Activated CD8-positive, alpha-beta T cell treated with anti-CD3 and anti-CD28 coated beads, Interleukin-2, amount 10 ng/mL, durations not matched to agents 7 days and 5 days (primary cell): ENCODE data around the gene BCR. TPM values are rescaled to one million over a fixed set of nuclear protein-coding genes. Genes with fewer than 3 reads are reported as not detected.

ENCODE experiments used
- ATAC-seq: fragments of 150-1000 bp; cut with Tn5 transposase; one replicate; pipeline ENCODE4 v1.10.0; 2021; ENCODE audit warnings: moderate library complexity
- CTCF ChIA-PET: fragments of 350-600 bp; sonication (Branson Sonifier 250); formaldehyde crosslinking; loops from one replicate; lab custom pipeline; 2021; ENCODE audit warnings: antibody characterized with exemption; lab: Charles Lee
- POLR2A ChIA-PET: fragments of 350-600 bp; sonication (Branson Sonifier 250); formaldehyde crosslinking; loops from one replicate; lab custom pipeline; 2021; ENCODE audit warnings: antibody characterized with exemption; lab: Charles Lee
- DNase-seq: peaks from one replicate; pipeline ENCODE4 v3.0.0-alpha.2; 2020
- H3K27ac Mint-ChIP-seq: one replicate; pipeline ENCODE4 v1.8.0; 2021; ENCODE audit warnings: mild to moderate bottlenecking, mixed read lengths
- H3K27me3 Mint-ChIP-seq: one replicate; pipeline ENCODE4 v1.8.0; 2021; ENCODE audit warnings: low read depth, mixed read lengths
- H3K36me3 Mint-ChIP-seq: one replicate; pipeline ENCODE4 v1.8.0; 2021; ENCODE audit warnings: low read depth, mixed read lengths
- H3K4me1 Mint-ChIP-seq: one replicate; pipeline ENCODE4 v1.8.0; 2021; ENCODE audit warnings: low read depth, mixed read lengths
- H3K4me3 Mint-ChIP-seq: one replicate; pipeline ENCODE4 v1.8.0; 2021; ENCODE audit warnings: mild to moderate bottlenecking, mixed read lengths
- H3K9me3 Mint-ChIP-seq: one replicate; pipeline ENCODE4 v1.8.0; 2022; ENCODE audit warnings: mixed read lengths; ENCODE audit not compliant: insufficient read depth
- total RNA-seq, 2 experiments: library from RNA; stranded (reverse); gene quantifications; one replicate each; pipeline ENCODE4 v1.2.3, GENCODE V29; 2021

The BCR gene
- total RNA-seq, 2 experiments from 2014 or later: 31.1 to 31.9 TPM

GRCh38 chr22:23272834-23273233 is 92.5 kb downstream of the BCR start:
- Mint-ChIP-seq H3K9me3 (no peaks in the 10 kb centered on the region), H3K27ac (no peak overlapping the region), H3K4me3 (no peak overlapping the region), H3K36me3 (peaks cover 3% of the 10 kb centered on the region), H3K4me1 (peaks cover 12% of the 10 kb centered on the region), H3K27me3 (no peaks in the 10 kb centered on the region)
- ChIA-PET CTCF (interaction anchor here (1.2 to 1.5 kb wide), 2 partner anchors 9 to 94 kb away, joined by 5 to 6 read pairs; no protein-coding TSS in a partner anchor), POLR2A (no interaction called here)
- DNase-seq: no peak
- ATAC-seq: no peak

DNA sequence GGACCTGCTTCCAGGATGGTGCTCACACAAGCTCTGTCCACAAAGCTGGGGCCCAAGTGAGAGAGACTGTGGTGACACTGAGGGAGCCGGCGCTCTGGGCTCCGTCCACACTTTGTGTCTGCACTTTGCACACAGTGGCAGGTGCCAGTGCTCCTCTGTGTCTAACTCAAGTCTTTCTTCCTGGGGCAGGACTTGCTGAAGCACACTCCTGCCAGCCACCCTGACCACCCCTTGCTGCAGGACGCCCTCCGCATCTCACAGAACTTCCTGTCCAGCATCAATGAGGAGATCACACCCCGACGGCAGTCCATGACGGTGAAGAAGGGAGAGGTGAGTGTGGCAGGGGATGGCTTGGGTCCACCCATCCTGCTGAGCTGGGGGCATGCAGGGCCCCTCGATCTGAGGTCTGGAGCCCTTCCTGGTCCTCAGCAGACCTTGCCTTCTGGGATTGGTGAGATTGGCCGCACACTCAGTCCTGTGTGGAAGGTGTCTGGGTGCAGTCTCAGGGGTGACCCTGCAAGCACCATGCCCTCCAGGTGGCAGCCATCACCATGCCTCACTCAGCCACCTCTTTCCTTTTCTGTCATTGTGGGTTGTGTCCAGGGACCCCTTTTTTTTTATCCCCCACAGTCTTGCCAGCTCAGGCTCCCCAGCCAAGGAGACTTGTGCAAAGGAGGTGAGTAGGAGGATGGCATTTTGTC is 93.3 kb downstream of the BCR start:
- Mint-ChIP-seq H3K27me3 (no peaks in the 10 kb centered on the region), H3K36me3 (peaks cover 3% of the 10 kb centered on the region), H3K9me3 (no peaks in the 10 kb centered on the region), H3K4me3 (no peak overlapping the region), H3K4me1 (peaks cover 8% of the 10 kb centered on the region), H3K27ac (no peak overlapping the region)
- ChIA-PET CTCF (no interaction called here), POLR2A (no interaction called here)
- no peak for DNase-seq
- ATAC-seq: no peak

- no peaks in the 10 kb centered on the region for H3K27me3 Mint-ChIP-seq
- H3K36me3 Mint-ChIP-seq: peaks cover 3% of the 10 kb centered on the region
- H3K27ac Mint-ChIP-seq: no peak overlapping the region
- H3K4me1 Mint-ChIP-seq: peaks cover 7% of the 10 kb centered on the region
- POLR2A ChIA-PET: no interaction called here
- ATAC-seq: no peak
- H3K9me3 Mint-ChIP-seq: no peaks in the 10 kb centered on the region
- no peak overlapping the region for H3K4me3 Mint-ChIP-seq
- CTCF ChIA-PET: no interaction called here
- no peak for DNase-seq
Measured at GRCh38 chr22:23274146-23274526, 93.8 kb downstream of the BCR start.

DNA sequence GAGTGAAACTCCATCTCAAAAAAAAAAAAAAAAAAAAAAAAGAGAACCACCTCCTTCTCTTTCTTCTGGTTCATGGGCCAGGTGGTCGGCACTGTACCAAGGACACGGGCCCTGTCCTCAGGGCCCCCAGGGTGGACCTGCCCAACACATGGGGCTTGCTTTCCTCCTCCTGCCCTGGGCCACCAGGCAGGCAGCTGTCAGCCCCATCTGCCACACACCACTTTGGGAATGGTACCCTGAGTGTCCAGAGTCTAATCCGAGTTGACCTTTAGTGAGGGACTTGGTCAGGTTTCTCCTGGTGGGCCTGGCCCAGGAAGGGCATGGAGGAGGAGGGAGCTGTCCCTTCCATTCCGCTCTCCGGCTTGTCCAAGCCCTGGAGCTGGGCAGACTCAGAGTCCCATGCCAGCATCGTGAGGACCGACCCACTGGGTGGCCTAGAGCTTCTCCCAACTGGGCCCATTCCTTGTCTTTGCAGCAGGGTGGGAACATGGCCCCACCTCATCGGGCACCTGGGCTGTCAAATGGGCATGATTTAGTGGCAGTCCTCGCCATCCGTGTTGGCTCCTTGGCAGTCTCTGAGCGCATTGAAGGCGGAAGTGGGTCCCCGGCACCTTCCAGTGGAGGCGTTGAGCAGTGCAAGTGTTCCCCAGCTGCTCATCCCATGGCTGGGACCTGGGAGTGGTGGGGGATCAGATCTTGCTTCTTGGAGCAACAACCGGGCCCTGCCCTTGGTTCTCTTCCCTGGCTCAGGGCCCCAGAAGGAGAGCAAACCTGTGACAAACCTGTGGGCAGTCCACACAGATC is 94.8 kb downstream of the BCR start:
- Mint-ChIP-seq H3K27me3 (no peaks in the 10 kb centered on the region), H3K4me3 (no peak overlapping the region), H3K9me3 (no peaks in the 10 kb centered on the region), H3K36me3 (peaks cover 3% of the 10 kb centered on the region), H3K27ac (no peak overlapping the region), H3K4me1 (peaks cover 10% of the 10 kb centered on the region)
- no peak for DNase-seq
- no peak for ATAC-seq
- POLR2A ChIA-PET: no interaction called here
- CTCF ChIA-PET: no interaction called here

DNA sequence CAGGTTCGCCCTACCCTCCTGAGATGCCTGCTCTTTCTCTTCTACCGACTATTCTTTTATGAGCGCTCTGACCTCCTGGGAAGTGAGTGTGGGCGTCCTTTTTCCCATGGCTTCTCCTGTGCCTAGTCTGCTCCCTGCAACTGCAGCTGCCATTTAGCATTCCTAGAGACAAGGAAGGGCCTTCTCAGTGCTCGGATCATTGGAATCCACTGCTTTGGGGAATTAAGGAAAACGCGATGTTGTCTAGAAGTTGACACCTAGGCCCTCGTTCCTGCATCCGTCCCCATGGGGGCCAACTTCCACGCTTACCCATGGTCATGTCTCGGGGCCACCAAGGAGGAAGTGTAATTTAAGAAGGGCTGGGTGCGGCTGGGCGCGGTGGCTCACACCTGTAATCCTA is 95.4 kb downstream of the BCR start:
- no peaks in the 10 kb centered on the region for H3K27me3 Mint-ChIP-seq
- ChIA-PET POLR2A (no interaction called here), CTCF (interaction anchor here (11.4 kb wide), 1 partner anchor 96 kb away, joined by 280 read pairs; the partner anchor contains the start of gene BCR)
- no peak overlapping the region for H3K27ac Mint-ChIP-seq
- peaks cover 4% of the 10 kb centered on the region for H3K36me3 Mint-ChIP-seq
- H3K4me3 Mint-ChIP-seq: no peak overlapping the region
- H3K4me1 Mint-ChIP-seq: peaks cover 13% of the 10 kb centered on the region
- no peak for DNase-seq
- H3K9me3 Mint-ChIP-seq: no peaks in the 10 kb centered on the region
- ATAC-seq: no peak

DNA sequence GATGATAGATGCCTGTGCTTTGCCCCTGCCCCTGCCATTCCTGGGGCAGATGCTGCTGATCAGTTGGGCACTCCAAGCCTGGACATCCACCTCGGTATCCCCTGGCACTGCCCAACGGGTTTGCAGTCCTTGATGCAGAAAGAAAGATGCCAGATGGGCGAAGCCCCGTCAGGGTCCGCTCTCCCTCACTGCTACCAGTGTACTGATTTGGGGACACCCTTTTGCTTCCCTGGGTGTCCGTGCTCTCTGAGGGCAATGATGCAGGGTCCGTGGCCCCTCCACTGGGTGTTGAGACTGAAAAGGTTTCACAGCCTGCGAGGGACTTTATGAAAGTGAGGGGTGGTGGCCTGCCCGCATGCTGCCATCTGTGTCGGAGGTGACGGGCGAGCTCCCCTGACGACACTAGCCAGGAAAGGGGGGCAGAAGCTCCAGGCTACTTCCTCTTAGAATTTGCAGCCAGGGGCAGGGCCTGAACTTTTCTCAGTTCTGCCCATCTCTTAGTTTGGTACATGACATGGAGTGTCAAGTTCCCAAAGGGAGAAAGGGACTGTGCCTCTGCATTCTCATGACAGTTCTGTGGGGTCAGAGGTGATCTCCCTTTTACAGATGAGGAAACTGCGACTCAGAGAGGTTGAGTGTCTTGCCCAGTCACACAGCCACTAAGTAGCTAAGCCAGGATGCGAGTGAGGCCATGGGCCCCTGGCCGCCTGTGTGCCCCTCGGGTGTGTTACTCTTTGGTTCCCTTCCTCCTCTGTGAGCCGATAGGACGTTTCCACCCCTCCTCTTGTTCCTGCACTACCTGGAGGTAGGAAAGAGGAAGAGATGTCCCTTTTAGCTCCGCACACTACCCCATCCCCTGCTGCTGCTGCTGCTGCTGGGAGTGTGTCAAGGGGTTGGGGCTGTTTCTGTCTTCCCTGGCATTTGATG is 96.6 kb downstream of the BCR start:
- peaks cover 5% of the 10 kb centered on the region for H3K36me3 Mint-ChIP-seq
- CTCF ChIA-PET: interaction anchor here (11.4 kb wide), 1 partner anchor 98 kb away, joined by 280 read pairs; the partner anchor contains the start of gene BCR
- H3K27me3 Mint-ChIP-seq: no peaks in the 10 kb centered on the region
- H3K4me1 Mint-ChIP-seq: peaks cover 23% of the 10 kb centered on the region
- no peak overlapping the region for H3K27ac Mint-ChIP-seq
- no peak for ATAC-seq
- POLR2A ChIA-PET: interaction anchor here (0.7 kb wide), 1 partner anchor 96 kb away, joined by 3 read pairs; the partner anchor contains the start of gene BCR
- H3K4me3 Mint-ChIP-seq: no peak overlapping the region
- no peak for DNase-seq
- H3K9me3 Mint-ChIP-seq: no peaks in the 10 kb centered on the region

- CTCF ChIA-PET: interaction anchor here (1.5 to 11.4 kb wide), 3 partner anchors 27 to 322 kb away, joined by 3 to 280 read pairs (median 6); partner anchors contain the start of gene BCR
- no peak overlapping the region for H3K27ac Mint-ChIP-seq
- H3K36me3 Mint-ChIP-seq: peaks cover 5% of the 10 kb centered on the region
- ATAC-seq (no peak), DNase-seq (no peak)
- H3K4me3 Mint-ChIP-seq: no peak overlapping the region
- H3K9me3 Mint-ChIP-seq: no peaks in the 10 kb centered on the region
- H3K4me1 Mint-ChIP-seq: peaks cover 26% of the 10 kb centered on the region
- no peaks in the 10 kb centered on the region for H3K27me3 Mint-ChIP-seq
- POLR2A ChIA-PET: interaction anchor here (0.7 kb wide), 1 partner anchor 97 kb away, joined by 3 read pairs; the partner anchor contains the start of gene BCR
Measured at GRCh38 chr22:23277583-23278295, 97.4 kb downstream of the BCR start.

- no peaks in the 10 kb centered on the region for H3K27me3 Mint-ChIP-seq
- no peak for DNase-seq
- ChIA-PET POLR2A (interaction anchor here (1.1 kb wide), 1 partner anchor 98 kb away, joined by 4 read pairs; no protein-coding TSS in a partner anchor), CTCF (interaction anchor here (1.1 to 11.4 kb wide), 6 partner anchors 11 to 323 kb away, joined by 3 to 280 read pairs (median 6); partner anchors contain the start of gene BCR)
- no peak overlapping the region for H3K4me3 Mint-ChIP-seq
- peaks cover 3% of the 10 kb centered on the region for H3K36me3 Mint-ChIP-seq
- no peaks in the 10 kb centered on the region for H3K9me3 Mint-ChIP-seq
- no peak for ATAC-seq
- H3K27ac Mint-ChIP-seq: no peak overlapping the region
- H3K4me1 Mint-ChIP-seq: peaks cover 26% of the 10 kb centered on the region
Measured at GRCh38 chr22:23278883-23279675, 98.8 kb downstream of the BCR start.

DNA sequence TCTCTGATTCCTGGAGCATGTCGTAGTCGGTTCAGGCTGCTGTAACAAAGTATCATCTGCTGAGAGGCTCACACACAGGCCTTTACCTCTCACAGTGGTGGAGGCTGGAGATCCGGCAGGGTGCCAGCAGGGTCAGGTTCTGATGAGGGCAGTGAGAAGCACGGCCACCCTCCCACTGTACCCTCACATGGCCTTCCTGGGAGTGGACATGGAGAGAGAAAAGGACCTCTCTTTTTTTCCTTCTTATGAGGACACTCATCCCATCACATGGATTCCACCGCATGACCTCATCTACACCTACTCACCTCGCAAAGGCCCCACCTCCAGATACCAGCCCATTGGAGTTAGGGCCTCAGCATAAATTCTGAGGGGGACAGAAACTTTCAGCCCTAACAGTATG is 99.5 kb downstream of the BCR start:
- ATAC-seq (no peak), DNase-seq (no peak)
- POLR2A ChIA-PET: no interaction called here
- H3K27ac Mint-ChIP-seq: no peak overlapping the region
- no peaks in the 10 kb centered on the region for H3K9me3 Mint-ChIP-seq
- CTCF ChIA-PET: interaction anchor here (1.0 to 11.4 kb wide), 3 partner anchors 10 to 101 kb away, joined by 3 to 280 read pairs (median 11); partner anchors contain the start of gene BCR
- peaks cover 26% of the 10 kb centered on the region for H3K4me1 Mint-ChIP-seq
- H3K4me3 Mint-ChIP-seq: no peak overlapping the region
- H3K27me3 Mint-ChIP-seq: no peaks in the 10 kb centered on the region
- H3K36me3 Mint-ChIP-seq: peaks cover 2% of the 10 kb centered on the region

GRCh38 chr22:23280356-23281052 is 100.2 kb downstream of the BCR start:
- H3K27me3 Mint-ChIP-seq: no peaks in the 10 kb centered on the region
- ChIA-PET CTCF (interaction anchor here (1.0 to 11.4 kb wide), 5 partner anchors 10 to 101 kb away, joined by 3 to 280 read pairs (median 15); partner anchors contain the start of gene BCR), POLR2A (no interaction called here)
- peaks cover 2% of the 10 kb centered on the region for H3K36me3 Mint-ChIP-seq
- H3K27ac Mint-ChIP-seq: peak overlapping the region; percentile 49
- peaks cover 26% of the 10 kb centered on the region for H3K4me1 Mint-ChIP-seq
- H3K4me3 Mint-ChIP-seq: no peak overlapping the region
- no peaks in the 10 kb centered on the region for H3K9me3 Mint-ChIP-seq
- ATAC-seq: no peak
- no peak for DNase-seq
